NCI-H82 treated with DMSO at 0.1 percent for 48 hours (cell line): Measurements from ENCODE around the gene SPG11.
"Not testable (repeated sequence)": the region's sequence is repeated elsewhere in the genome, so short reads cannot be mapped to it uniquely, and the experiment has no call there.

ENCODE experiments used
- DNase-seq: peaks from one replicate; lab custom pipeline; 2025; ENCODE audit not compliant: unreplicated experiment; lab: John Stamatoyannopoulos, UW

The SPG11 gene

DNA sequence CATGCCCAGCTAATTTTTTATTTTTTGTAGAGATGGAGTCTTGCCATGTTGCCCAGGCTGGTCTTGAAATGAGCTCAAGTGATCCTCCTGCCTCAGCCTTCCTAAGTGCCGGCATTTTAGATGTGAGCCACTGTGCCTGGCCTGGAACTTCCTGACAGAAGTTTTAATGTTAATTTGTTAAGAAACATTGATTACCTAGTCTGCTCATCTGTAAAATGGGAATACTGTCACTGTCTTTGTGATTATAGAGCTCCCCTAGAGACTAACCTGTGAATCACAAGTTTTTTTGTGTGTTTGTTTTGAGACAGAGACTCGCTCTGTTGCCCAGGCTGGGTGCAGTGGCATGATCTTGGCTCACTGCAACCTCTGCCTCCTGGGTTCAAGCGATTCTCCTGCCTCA lies 130.8 kb downstream of the SPG11 start:
- DNase-seq: no peak

DNA sequence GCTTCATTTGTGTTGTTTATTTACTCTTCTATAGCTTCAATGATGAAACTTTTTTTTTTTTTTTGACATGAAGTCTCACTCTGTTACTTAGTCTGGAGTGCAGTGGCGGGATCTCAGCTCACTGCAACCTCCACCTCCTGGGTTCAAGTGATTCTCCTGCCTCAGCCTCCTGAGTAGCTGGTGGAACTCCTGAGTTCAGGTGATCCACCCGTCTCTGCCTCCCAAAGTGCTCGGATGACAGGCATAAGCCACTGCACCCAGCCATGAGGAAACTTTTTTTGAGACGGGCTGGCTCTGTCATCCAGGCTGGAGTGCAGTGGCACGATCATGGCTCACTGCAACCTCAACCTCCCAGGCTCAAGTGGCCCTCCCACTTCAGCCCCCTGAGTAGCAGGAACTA lies 131.2 kb downstream of the SPG11 start:
- DNase-seq: not testable (repeated sequence)

DNA sequence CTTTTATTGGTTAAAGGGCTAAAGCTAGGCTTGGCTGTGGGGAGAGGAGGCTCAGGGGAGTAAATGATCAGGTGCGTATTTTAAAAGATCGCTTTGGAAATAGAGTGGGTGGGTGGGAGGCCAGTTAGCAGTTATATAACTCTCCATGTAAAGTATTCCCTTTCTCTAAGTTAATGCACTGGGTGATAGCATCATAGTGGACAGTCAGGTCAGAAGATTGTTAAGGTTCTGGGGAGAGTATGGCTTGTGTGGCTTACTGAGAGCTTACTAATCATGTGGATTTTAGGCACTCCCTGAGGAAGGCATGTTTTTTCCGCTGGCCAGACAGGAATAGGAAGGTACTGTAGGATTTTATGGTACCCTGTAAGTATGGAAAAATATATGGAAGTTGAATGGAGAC lies 132.8 kb downstream of the SPG11 start:
- no peak for DNase-seq

DNA sequence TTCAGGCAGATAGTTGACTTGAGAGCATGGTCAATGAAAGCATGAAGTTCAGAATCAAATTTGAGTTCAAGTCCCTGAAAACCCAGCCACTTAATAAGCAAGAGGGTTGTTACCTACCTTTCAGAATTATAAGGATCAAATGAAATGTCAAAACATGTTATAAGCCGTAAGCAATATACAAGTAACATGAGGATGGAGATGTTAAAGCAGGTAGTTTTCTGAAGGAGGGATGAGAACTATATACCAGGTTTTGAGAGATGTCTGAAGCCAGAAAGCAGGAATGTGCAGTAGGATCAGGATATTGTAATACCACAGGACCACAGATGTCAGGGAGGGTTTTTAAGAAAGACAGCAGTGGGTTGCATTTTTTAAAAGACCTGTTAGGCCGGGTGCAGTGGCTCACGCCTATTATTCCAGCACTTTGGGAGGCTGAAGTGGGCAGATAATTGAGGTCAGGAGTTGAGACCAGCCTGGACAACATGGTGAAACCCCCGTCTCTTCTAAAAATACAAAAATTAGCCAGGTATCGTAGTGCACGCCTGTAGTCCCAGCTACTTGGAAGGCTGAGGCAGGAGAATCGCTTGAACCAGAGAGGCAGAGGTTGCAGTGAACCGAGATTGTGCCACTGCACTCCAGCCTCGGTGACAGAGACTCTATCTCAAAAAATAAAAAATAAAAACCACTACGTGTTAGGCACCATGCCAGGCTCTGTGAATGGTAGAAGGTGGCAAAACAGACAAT lies 133.4 kb downstream of the SPG11 start:
- no peak for DNase-seq

DNA sequence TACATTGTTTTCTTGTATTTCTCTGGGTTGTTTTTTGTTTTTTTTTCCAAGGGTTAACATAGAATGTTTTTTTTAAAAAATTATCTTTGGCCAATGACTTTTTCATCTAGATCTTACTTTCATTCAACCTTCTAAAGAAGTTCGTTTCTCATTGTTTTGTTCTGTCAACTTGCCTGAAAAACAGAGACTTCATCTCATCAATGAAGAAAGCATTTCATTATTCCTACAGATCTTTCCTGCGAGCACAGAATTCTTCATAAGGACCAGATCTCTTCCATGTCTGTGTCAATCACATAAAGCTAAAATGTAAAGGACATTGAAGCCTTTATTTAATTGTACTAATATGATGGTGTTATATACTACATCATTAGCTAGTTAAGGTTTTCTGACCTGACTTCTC lies 136.2 kb downstream of the SPG11 start:
- no peak for DNase-seq

DNA sequence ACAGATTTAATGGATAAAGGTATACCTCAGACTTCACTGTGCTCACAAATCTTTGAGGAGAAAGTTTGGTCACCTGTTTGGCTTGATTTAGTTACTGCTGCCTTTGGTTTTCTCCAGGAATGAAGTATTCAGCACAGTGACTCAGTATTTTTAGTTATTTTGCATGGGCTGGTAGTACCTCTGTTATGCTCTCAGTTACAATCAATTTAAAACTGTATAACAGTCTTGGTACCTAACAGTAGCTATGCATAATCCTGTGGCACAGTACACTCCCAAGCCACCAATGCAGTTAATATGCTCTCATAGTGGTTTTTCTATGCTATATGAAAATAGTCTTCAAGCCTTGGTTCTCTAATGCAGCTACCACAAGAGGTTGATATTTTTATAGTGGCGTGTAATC lies 138.4 kb downstream of the SPG11 start:
- DNase-seq: no peak

DNA sequence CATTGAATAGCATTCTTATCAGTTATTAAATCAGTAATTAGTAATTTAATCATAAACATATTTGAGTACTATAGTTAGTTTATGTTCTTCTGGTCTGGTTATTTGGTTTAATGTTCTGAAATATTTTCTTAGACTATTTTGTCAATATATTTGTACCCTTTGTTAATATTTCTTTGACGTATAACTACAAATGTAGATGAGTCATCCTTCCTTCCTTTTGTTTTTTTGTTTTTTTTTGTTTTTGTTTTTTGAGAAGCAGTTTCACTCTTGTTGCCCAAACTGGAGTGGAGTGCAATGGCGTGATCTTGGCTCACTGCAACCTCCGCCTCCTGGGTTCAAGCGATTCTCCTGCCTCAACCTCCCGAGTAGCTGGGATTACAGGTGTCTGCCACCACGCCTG lies 143.9 kb downstream of the SPG11 start:
- DNase-seq: no peak

DNA sequence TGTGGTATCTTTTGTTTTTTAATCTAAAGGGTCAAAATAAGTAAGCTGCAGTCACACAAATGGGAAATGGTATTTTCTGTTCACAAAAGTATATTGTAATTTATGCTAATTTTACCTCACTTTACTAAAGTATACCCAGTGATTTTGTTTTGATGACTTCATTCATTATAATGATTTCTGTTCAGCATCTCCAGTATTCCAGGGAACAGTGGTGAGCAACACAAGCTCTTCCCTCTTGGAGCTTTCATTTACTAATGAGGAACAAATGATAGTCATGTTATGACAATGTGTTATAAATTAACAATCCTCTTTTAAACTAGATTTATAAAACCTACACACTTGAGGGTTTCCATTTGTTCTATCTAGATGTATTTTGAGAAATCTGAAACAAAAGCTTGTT lies 147.0 kb downstream of the SPG11 start:
- no peak for DNase-seq
